HepG2 (cell line): ENCODE measurements around the gene ZBTB34. TPM values are rescaled to one million over a fixed set of nuclear protein-coding genes. Genes with fewer than 3 reads are reported as not detected.

Experiments
- CREM ChIP-seq, 2 experiments: sonication (generic) in 1 of 2; formaldehyde crosslinking in 1 of 2; IDR thresholded peaks; 2 replicates each; pipeline versions ENCODE4 v1.4.0 to v1.6.1; 2016 to 2020; ENCODE audit warnings: antibody characterized with exemption in 1 of 2, mild to moderate bottlenecking in 1 of 2, missing genetic modification reagents in 1 of 2
- DPF2 ChIP-seq: sonication (generic); formaldehyde crosslinking; IDR thresholded peaks from 2 replicates; pipeline ENCODE4 v1.4.0; 2020; ENCODE audit warnings: mild to moderate bottlenecking, low read depth, missing genetic modification reagents, borderline replicate concordance
- HMG20A ChIP-seq: IDR thresholded peaks from 2 replicates; pipeline ENCODE4 v1.6.1; 2016; ENCODE audit warnings: borderline replicate concordance
- KMT2B ChIP-seq: IDR thresholded peaks from 2 replicates; pipeline ENCODE4 v1.6.1; 2016; ENCODE audit warnings: missing genetic modification reagents, missing compliant biosample characterization
- NCOA1 ChIP-seq: sonication (generic); formaldehyde crosslinking; IDR thresholded peaks from 2 replicates; pipeline ENCODE4 v1.9.0; 2021; ENCODE audit warnings: missing genetic modification reagents
- NCOR1 ChIP-seq: fragments of 200-600 bp; sonication (generic); IDR thresholded peaks from 2 replicates; pipeline ENCODE4 v1.7.0; 2017; ENCODE audit warnings: antibody characterized with exemption, low read length, borderline replicate concordance
- NFKBIZ ChIP-seq: IDR thresholded peaks from 2 replicates; pipeline ENCODE4 v1.6.1; 2018; ENCODE audit warnings: missing genetic modification reagents, missing compliant biosample characterization
- SMARCC2 ChIP-seq: fragments of 450-650 bp; IDR thresholded peaks from 2 replicates; pipeline ENCODE4 v1.6.1; 2017; ENCODE audit warnings: antibody characterized with exemption, mild to moderate bottlenecking
- TCF7L2 ChIP-seq: IDR thresholded peaks from 2 replicates; pipeline ENCODE4 v1.6.1; 2011; ENCODE audit warnings: mild to moderate bottlenecking, low read depth, low read length, moderate library complexity
- XRCC5 ChIP-seq: fragments of 200-400 bp; formaldehyde crosslinking; optimal IDR thresholded peaks from 2 replicates; pipeline ENCODE3; 2017; ENCODE audit warnings: mild to moderate bottlenecking, low read length
- ZNF292 ChIP-seq: sonication (generic); formaldehyde crosslinking; IDR thresholded peaks from 2 replicates; pipeline ENCODE4 v1.8.1; 2022; ENCODE audit warnings: mild to moderate bottlenecking, low read depth, missing genetic modification reagents, borderline replicate concordance
- ZNF850 ChIP-seq: sonication (generic); formaldehyde crosslinking; conservative IDR thresholded peaks from 2 replicates; pipeline ENCODE4 v1.9.0; 2021; ENCODE audit warnings: mild to moderate bottlenecking, missing genetic modification reagents
- ZNF891 ChIP-seq: sonication (generic); formaldehyde crosslinking; IDR thresholded peaks from 2 replicates; pipeline ENCODE4 v1.5.0; 2020; ENCODE audit warnings: mild to moderate bottlenecking, missing genetic modification reagents
- polyA plus RNA-seq, 8 experiments: library from polyadenylated mRNA; depleted of rRNA in 3 of 8; stranded (reverse) in 7 of 8; unstranded in 1 of 8; fragments of >200 nt; fragmentation: Illumina TruSeq in 4 of 8; extraction: Trizol in 4 of 8; gene quantifications; 2 replicates each; pipeline versions ENCODE4 v1.2.1 to v1.2.3, GENCODE V29; 2011 to 2016; ENCODE audit warnings: low read depth in 4 of 8, missing spikeins in 1 of 8, mixed read lengths in 1 of 8; ENCODE audit not compliant: insufficient read depth in 1 of 8
- total RNA-seq, 5 experiments: library from RNA; depleted of rRNA; stranded (reverse); fragments of >200 nt; fragmentation: Illumina TruSeq; extraction: Trizol; gene quantifications; 2 replicates each; pipeline ENCODE4 v1.2.3, GENCODE V29; 2016; ENCODE audit warnings: low read depth in 1 of 5
- TF ChIP-seq, protein P1 (sequence below): sonication (generic); formaldehyde crosslinking; IDR thresholded peaks from 2 replicates; pipeline ENCODE4 v1.4.0; 2020; ENCODE audit warnings: low read depth, missing genetic modification reagents
- TF ChIP-seq, protein P2 (sequence below): sonication (generic); formaldehyde crosslinking; IDR thresholded peaks from 2 replicates; pipeline ENCODE4 v1.4.0; 2020; ENCODE audit warnings: missing genetic modification reagents, borderline replicate concordance
- TF ChIP-seq, protein P3 (sequence below): sonication (generic); formaldehyde crosslinking; IDR thresholded peaks from 2 replicates; pipeline ENCODE4 v1.8.0; 2022; ENCODE audit warnings: missing genetic modification reagents, mild to moderate bottlenecking, moderate library complexity, borderline replicate concordance
- TF ChIP-seq, protein P4 (sequence below): sonication (generic); formaldehyde crosslinking; IDR thresholded peaks from 2 replicates; pipeline ENCODE4 v1.4.0; 2020; ENCODE audit warnings: missing genetic modification reagents
- TF ChIP-seq, protein P5 (sequence below): IDR thresholded peaks from 2 replicates; pipeline ENCODE4 v1.6.1; 2018; ENCODE audit warnings: missing genetic modification reagents
- TF ChIP-seq, protein P6 (sequence below): sonication (generic); formaldehyde crosslinking; IDR thresholded peaks from 2 replicates; pipeline ENCODE4 v1.4.0; 2020; ENCODE audit warnings: missing genetic modification reagents, borderline replicate concordance

Gene ZBTB34
- total and polyA plus RNA-seq, 2 of the 13 experiments (the other 11 are each of a cell fraction or from before 2014, with no cell fraction given): 5.9 to 8.7 TPM

DNA sequence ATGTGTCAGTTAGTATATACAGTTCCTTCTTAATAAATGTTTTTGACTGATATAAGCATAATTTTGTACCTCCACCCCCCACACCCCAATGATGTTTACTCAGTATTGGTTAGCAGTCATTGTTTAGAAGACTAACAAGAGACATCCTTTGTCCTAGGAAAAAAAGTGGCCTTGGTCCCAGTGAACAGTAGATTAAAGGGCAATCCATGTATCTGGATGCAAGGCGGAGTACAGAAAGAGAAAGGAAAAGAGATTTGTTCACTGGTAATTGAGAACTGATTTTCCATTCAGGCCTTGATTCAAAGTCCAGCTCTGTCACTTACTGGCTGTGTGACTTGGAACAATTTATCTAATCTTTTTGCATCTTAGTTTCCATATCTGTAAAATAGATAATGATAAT lies 58.8 kb downstream of the ZBTB34 start (continued):
- TF ChIP-seq, protein P1, sequence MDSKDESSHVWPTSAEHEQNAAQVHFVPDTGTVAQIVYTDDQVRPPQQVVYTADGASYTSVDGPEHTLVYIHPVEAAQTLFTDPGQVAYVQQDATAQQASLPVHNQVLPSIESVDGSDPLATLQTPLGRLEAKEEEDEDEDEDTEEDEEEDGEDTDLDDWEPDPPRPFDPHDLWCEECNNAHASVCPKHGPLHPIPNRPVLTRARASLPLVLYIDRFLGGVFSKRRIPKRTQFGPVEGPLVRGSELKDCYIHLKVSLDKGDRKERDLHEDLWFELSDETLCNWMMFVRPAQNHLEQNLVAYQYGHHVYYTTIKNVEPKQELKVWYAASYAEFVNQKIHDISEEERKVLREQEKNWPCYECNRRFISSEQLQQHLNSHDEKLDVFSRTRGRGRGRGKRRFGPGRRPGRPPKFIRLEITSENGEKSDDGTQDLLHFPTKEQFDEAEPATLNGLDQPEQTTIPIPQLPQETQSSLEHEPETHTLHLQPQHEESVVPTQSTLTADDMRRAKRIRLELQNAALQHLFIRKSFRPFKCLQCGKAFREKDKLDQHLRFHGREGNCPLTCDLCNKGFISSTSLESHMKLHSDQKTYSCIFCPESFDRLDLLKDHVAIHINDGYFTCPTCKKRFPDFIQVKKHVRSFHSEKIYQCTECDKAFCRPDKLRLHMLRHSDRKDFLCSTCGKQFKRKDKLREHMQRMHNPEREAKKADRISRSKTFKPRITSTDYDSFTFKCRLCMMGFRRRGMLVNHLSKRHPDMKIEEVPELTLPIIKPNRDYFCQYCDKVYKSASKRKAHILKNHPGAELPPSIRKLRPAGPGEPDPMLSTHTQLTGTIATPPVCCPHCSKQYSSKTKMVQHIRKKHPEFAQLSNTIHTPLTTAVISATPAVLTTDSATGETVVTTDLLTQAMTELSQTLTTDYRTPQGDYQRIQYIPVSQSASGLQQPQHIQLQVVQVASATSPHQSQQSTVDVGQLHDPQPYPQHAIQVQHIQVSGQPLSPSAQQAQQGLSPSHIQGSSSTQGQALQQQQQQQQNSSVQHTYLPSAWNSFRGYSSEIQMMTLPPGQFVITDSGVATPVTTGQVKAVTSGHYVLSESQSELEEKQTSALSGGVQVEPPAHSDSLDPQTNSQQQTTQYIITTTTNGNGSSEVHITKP (CRISPR knock-in tag): no peak
- TF ChIP-seq NCOA1 (CRISPR knock-in tag): no peak
- TF ChIP-seq XRCC5: no peak
- TF ChIP-seq ZNF850 (CRISPR knock-in tag): no peak
- TF ChIP-seq, protein P2, sequence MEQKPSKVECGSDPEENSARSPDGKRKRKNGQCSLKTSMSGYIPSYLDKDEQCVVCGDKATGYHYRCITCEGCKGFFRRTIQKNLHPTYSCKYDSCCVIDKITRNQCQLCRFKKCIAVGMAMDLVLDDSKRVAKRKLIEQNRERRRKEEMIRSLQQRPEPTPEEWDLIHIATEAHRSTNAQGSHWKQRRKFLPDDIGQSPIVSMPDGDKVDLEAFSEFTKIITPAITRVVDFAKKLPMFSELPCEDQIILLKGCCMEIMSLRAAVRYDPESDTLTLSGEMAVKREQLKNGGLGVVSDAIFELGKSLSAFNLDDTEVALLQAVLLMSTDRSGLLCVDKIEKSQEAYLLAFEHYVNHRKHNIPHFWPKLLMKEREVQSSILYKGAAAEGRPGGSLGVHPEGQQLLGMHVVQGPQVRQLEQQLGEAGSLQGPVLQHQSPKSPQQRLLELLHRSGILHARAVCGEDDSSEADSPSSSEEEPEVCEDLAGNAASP (CRISPR knock-in tag): no peak
- no peak for TF ChIP-seq NFKBIZ (CRISPR knock-in tag)
- TF ChIP-seq, protein P3, sequence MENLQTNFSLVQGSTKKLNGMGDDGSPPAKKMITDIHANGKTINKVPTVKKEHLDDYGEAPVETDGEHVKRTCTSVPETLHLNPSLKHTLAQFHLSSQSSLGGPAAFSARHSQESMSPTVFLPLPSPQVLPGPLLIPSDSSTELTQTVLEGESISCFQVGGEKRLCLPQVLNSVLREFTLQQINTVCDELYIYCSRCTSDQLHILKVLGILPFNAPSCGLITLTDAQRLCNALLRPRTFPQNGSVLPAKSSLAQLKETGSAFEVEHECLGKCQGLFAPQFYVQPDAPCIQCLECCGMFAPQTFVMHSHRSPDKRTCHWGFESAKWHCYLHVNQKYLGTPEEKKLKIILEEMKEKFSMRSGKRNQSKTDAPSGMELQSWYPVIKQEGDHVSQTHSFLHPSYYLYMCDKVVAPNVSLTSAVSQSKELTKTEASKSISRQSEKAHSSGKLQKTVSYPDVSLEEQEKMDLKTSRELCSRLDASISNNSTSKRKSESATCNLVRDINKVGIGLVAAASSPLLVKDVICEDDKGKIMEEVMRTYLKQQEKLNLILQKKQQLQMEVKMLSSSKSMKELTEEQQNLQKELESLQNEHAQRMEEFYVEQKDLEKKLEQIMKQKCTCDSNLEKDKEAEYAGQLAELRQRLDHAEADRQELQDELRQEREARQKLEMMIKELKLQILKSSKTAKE (CRISPR knock-in tag): no peak
- TF ChIP-seq ZNF891 (CRISPR knock-in tag): no peak
- peak; percentile 75; the same call in 1 of the 2 replicates for TF ChIP-seq HMG20A
- peak; percentile 98 for TF ChIP-seq NCOR1
- TF ChIP-seq, protein P4, sequence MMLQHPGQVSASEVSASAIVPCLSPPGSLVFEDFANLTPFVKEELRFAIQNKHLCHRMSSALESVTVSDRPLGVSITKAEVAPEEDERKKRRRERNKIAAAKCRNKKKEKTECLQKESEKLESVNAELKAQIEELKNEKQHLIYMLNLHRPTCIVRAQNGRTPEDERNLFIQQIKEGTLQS (CRISPR knock-in tag): no peak
- no peak for TF ChIP-seq ZNF292
- no peak for TF ChIP-seq DPF2 (CRISPR knock-in tag)
- TF ChIP-seq CREM (IDR thresholded peaks at IDR 0.05): peak; percentile 55
- no peak for TF ChIP-seq CREM (CRISPR knock-in tag; IDR thresholded peaks at IDR 0.05)
- TF ChIP-seq TCF7L2: no peak
- TF ChIP-seq, protein P5, sequence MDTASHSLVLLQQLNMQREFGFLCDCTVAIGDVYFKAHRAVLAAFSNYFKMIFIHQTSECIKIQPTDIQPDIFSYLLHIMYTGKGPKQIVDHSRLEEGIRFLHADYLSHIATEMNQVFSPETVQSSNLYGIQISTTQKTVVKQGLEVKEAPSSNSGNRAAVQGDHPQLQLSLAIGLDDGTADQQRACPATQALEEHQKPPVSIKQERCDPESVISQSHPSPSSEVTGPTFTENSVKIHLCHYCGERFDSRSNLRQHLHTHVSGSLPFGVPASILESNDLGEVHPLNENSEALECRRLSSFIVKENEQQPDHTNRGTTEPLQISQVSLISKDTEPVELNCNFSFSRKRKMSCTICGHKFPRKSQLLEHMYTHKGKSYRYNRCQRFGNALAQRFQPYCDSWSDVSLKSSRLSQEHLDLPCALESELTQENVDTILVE (CRISPR knock-in tag): no peak
- TF ChIP-seq SMARCC2: no peak
- TF ChIP-seq KMT2B: no peak
- TF ChIP-seq, protein P6, sequence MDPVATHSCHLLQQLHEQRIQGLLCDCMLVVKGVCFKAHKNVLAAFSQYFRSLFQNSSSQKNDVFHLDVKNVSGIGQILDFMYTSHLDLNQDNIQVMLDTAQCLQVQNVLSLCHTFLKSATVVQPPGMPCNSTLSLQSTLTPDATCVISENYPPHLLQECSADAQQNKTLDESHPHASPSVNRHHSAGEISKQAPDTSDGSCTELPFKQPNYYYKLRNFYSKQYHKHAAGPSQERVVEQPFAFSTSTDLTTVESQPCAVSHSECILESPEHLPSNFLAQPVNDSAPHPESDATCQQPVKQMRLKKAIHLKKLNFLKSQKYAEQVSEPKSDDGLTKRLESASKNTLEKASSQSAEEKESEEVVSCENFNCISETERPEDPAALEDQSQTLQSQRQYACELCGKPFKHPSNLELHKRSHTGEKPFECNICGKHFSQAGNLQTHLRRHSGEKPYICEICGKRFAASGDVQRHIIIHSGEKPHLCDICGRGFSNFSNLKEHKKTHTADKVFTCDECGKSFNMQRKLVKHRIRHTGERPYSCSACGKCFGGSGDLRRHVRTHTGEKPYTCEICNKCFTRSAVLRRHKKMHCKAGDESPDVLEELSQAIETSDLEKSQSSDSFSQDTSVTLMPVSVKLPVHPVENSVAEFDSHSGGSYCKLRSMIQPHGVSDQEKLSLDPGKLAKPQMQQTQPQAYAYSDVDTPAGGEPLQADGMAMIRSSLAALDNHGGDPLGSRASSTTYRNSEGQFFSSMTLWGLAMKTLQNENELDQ (CRISPR knock-in tag): no peak
